ENCODE results near the gene NHERF1. TPM values are rescaled to one million over a fixed set of nuclear protein-coding genes. Genes with fewer than 3 reads are reported as not detected.

The NHERF1 gene
- total RNA-seq, 4 donors from 2014 or later, result 8.9 to 12.1 (median 11.0) TPM

- intact Hi-C loops (cut with DNase I), result no loop called here
- Histone ChIP-seq H3K4me1 (peaks cover 12 to 30% (median 20%) of the 10 kb centered on the region in 4 donors), H3K4me3 (no peak overlapping the region), H3K36me3 (peaks cover 25 to 54% (median 49%) of the 10 kb centered on the region in 4 donors), H3K9me3 (no peaks in the 10 kb centered on the region), H3K27ac (replicated peaks in 1 of 4) (no peak overlapping the region), H3K27me3 (peaks cover 0 to 4% (median 0%) of the 10 kb centered on the region in 4 donors)
- WGBS, result 61% methylated on average over 6 of the region's 6 CpGs
- DNase-seq (ENCODE audit: extremely low spot score), result no peak
- TF ChIP-seq POLR2A (IDR thresholded peaks at IDR 0.05; ENCODE audit: low read depth) (no peak), EP300 (IDR thresholded peaks at IDR 0.05) (no peak), POLR2AphosphoS5 (IDR thresholded peaks at IDR 0.05) (no peak), CTCF (IDR thresholded peaks at IDR 0.05) (no peak)
Observed at GRCh38 chr17:74769266-74769855, 20.9 kb downstream of the NHERF1 start.

GRCh38 chr17:74769856-74770497 is 21.5 kb downstream of the NHERF1 start:
- intact Hi-C loops (cut with DNase I), result no loop called here
- H3K4me3 ChIP-seq, result no peak overlapping the region
- no peaks in the 10 kb centered on the region for H3K9me3 ChIP-seq
- H3K27me3 ChIP-seq, result peaks cover 0 to 4% (median 0%) of the 10 kb centered on the region in 4 donors
- no peak for DNase-seq (ENCODE audit: extremely low spot score)
- WGBS, result 71% methylated on average over 3 of the region's 5 CpGs
- H3K4me1 ChIP-seq, result peaks cover 17 to 36% (median 24%) of the 10 kb centered on the region in 4 donors
- H3K27ac ChIP-seq (replicated peaks in 1 of 4), result no peak overlapping the region
- TF ChIP-seq POLR2AphosphoS5 (IDR thresholded peaks at IDR 0.05) (no peak), EP300 (IDR thresholded peaks at IDR 0.05) (no peak), POLR2A (IDR thresholded peaks at IDR 0.05; ENCODE audit: low read depth) (no peak), CTCF (IDR thresholded peaks at IDR 0.05) (no peak)
- peaks cover 25 to 54% (median 48%) of the 10 kb centered on the region in 4 donors for H3K36me3 ChIP-seq

GRCh38 chr17:74770498-74771318 is 22.3 kb downstream of the NHERF1 start:
- TF ChIP-seq POLR2AphosphoS5 (IDR thresholded peaks at IDR 0.05), result peak in 1 of 2 donors; percentile 27
- TF ChIP-seq CTCF (IDR thresholded peaks at IDR 0.05), result peak; percentile 56 to 75 (median 71)
- no peak for TF ChIP-seq EP300 (IDR thresholded peaks at IDR 0.05)
- TF ChIP-seq POLR2A (IDR thresholded peaks at IDR 0.05; ENCODE audit: low read depth), result no peak
- 63% methylated on average over 14 of the region's 16 CpGs for WGBS
- DNase-seq (ENCODE audit: extremely low spot score), result no peak
- H3K27ac ChIP-seq (replicated peaks in 1 of 4), result no peak overlapping the region
- intact Hi-C loops (cut with DNase I), result no loop called here
- H3K27me3 ChIP-seq, result peaks cover 0 to 4% (median 0%) of the 10 kb centered on the region in 4 donors
- H3K9me3 ChIP-seq, result no peaks in the 10 kb centered on the region
- H3K4me3 ChIP-seq, result no peak overlapping the region
- H3K36me3 ChIP-seq, result peaks cover 25 to 52% (median 48%) of the 10 kb centered on the region in 4 donors
- peaks cover 24 to 44% (median 32%) of the 10 kb centered on the region in 4 donors for H3K4me1 ChIP-seq

- peaks cover 25 to 46% (median 32%) of the 10 kb centered on the region in 4 donors for H3K4me1 ChIP-seq
- H3K9me3 ChIP-seq, result no peaks in the 10 kb centered on the region
- H3K4me3 ChIP-seq, result no peak overlapping the region
- no peak for DNase-seq (ENCODE audit: extremely low spot score)
- peaks cover 25 to 50% (median 48%) of the 10 kb centered on the region in 4 donors for H3K36me3 ChIP-seq
- TF ChIP-seq POLR2AphosphoS5 (IDR thresholded peaks at IDR 0.05) (no peak), EP300 (IDR thresholded peaks at IDR 0.05) (no peak), CTCF (IDR thresholded peaks at IDR 0.05) (no peak), POLR2A (IDR thresholded peaks at IDR 0.05; ENCODE audit: low read depth) (no peak)
- intact Hi-C loops (cut with DNase I), result no loop called here
- H3K27me3 ChIP-seq, result peaks cover 0 to 4% (median 0%) of the 10 kb centered on the region in 4 donors
- no peak overlapping the region for H3K27ac ChIP-seq (replicated peaks in 1 of 4)
- 99% methylated on average over 8 of the region's 9 CpGs for WGBS
Observed at GRCh38 chr17:74771319-74771914, 23.0 kb downstream of the NHERF1 start.
